HL-60/S4 (cell line): ENCODE results near the gene PPP1R15A.

Experiments used
- in situ Hi-C: fragments of 300-500 bp; cut with MboI; formaldehyde crosslinking; loops from 2 replicates; pipeline ENCODE4 v1.14.3; 2022; ENCODE audit warnings: low sequenced_read_pairs

Gene PPP1R15A

DNA sequence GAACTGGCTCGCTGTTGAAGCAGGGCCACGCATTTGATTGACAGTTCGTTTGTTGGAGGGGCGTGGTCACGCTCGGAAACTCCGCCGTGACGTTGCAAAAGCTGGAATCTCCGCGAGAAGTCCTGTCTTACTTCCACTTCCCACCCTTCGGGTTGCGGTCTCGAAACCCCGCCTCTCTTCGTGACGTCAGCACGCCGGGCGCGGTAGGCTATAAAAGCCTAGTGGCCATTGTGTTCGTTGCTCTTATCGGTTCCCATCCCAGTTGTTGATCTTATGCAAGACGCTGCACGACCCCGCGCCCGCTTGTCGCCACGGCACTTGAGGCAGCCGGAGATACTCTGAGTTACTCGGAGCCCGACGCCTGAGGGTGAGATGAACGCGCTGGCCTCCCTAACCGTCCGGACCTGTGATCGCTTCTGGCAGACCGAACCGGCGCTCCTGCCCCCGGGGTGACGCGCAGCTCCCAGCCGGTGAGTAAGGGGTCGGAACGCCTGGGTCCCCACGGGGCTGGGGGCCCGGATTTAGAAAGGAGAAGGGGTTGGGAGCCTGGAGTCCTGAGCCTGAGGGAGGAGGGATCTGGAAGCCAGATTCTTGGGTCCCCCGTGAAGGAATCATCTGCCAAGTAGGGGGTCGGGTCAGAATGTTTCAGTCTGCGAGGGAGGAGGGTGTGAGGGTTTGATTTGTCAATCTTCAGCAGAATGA, at the start of gene PPP1R15A:
Gene PPP1R15A (plus strand): TSS at position 240 of the 702 bp plus-strand sequence. CDS start 813 bp downstream, outside the sequence.
- in situ Hi-C loops, result no loop called here

- in situ Hi-C loops, result no loop called here
These were observed 49.7 kb upstream of the PPP1R15A start for GRCh38 chr19:48822514-48822913.

- in situ Hi-C loops, result loop anchor here (25.0 kb wide), 1 partner anchor 314 kb away; the partner anchor contains the start of gene LMTK3
These were observed 45.6 kb upstream of the PPP1R15A start for GRCh38 chr19:48826606-48827020.

- in situ Hi-C loops, result loop anchor here (10.0 to 25.0 kb wide), 2 partner anchors 185 to 318 kb away; partner anchors contain the start of genes CA11 and LMTK3
These were observed 42.1 kb upstream of the PPP1R15A start for GRCh38 chr19:48830088-48830487.

GRCh38 chr19:48830965-48831364, 41.3 kb upstream of the PPP1R15A start:
- in situ Hi-C loops, result loop anchor here (10.0 to 25.0 kb wide), 2 partner anchors 186 to 319 kb away; partner anchors contain the start of genes CA11 and LMTK3

GRCh38 chr19:48833049-48833448, 39.2 kb upstream of the PPP1R15A start:
- in situ Hi-C loops, result loop anchor here (10.0 to 25.0 kb wide), 2 partner anchors 188 to 321 kb away; partner anchors contain the start of genes CA11 and LMTK3

GRCh38 chr19:48833977-48834376, 38.2 kb upstream of the PPP1R15A start:
- in situ Hi-C loops, result loop anchor here (10.0 to 25.0 kb wide), 2 partner anchors 189 to 322 kb away; partner anchors contain the start of genes CA11 and LMTK3

- in situ Hi-C loops, result loop anchor here (10.0 to 25.0 kb wide), 2 partner anchors 191 to 323 kb away; partner anchors contain the start of genes CA11 and LMTK3
These were observed 36.5 kb upstream of the PPP1R15A start for GRCh38 chr19:48835734-48836088.

DNA sequence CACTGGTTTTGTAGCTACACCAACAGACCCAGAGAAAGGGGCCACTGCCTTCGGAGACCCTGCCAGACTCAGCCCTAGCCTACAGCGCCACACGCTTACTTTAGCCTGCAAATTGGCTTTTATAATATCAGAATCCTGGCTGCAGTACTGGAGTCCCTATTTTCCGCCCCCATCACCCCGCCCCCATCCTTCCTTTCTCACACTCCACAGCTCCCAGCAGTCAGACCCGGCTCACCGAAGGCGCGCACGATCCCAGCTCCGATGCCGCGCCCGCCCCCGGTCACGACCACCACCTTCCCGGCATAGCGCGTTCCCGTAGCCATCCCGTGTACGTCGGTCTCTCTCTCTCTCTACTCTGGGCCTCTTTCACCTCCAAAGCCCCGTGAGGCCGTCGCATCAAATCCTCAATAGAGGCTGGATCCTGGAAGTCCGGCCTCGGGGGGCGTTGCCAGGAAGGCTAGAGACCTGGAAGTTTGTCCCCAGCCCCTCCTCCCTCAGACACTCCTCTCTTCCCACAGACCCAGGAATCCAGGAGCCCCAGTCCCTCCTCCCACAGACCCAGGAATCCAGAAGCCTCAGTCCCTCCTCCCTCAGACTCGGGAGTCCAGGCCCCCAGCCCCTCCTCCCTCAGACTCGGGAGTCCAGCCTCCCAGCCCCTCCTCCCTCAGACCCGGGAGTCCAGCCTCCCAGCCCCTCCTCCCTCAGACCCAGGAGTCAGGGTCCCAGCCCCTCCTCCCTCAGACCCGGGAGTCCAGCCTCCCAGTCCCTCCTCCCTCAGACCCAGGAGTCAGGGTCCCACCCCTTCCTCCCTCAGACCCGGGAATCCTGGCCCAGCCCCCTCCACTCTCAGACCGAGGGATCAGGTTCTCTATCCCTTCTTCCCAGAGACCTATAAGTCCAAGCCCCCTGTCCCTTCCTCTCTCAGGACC, 35.9 kb upstream of the PPP1R15A start, which contains the start of gene HSD17B14:
Gene HSD17B14 (minus strand): TSS at position 403 of the 929 bp plus-strand sequence. CDS start 80 bp downstream, at position 323.
- in situ Hi-C loops, result loop anchor here (10.0 to 25.0 kb wide), 2 partner anchors 192 to 324 kb away; partner anchors contain the start of genes CA11 and LMTK3

DNA sequence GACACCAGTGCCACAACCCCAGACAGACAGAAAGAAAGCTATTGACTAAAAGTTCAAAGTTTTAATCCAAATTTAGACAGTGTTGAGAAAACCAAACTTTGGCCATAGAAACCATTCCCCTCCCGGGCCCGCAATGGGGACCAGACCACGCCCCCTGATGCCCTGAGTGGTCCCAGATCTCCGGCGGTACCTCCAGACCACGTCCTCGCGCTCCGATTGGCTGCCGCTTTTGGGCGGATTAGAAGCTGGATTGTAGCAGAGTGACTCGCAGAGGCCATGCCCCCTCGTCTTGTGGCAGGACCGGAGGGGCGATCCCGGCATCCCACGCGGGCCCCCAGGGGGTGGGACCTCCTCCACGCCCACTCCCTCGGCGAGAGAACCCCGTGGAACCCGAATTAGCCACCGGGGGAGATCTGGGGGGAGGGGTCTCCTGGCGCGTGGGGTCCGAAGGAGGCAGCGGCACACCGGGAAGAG, 35.1 kb upstream of the PPP1R15A start:
- in situ Hi-C loops, result loop anchor here (10.0 to 25.0 kb wide), 2 partner anchors 192 to 325 kb away; partner anchors contain the start of genes CA11 and LMTK3

GRCh38 chr19:48837687-48838086, 34.5 kb upstream of the PPP1R15A start:
- in situ Hi-C loops, result loop anchor here (10.0 to 25.0 kb wide), 2 partner anchors 193 to 325 kb away; partner anchors contain the start of genes CA11 and LMTK3

DNA sequence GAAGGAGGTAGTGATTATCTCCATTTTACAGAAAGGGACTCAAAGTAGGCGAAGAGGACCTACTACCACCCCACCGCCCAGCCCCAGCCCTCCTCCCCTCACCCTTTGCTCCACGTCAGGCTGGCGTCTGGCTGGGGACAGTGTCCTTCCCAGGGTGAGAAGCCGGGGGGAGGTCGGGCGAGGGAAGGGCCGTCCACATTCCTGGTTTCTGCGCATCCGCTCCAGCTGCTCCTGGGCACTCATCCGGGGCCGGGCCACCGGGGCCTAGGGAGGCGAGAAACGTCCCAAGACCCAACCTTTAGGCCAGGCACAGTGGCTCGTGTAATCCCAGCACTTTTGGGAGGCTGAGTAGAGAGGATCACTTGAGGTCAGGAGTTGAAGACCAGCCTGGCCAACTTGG, 31.2 kb upstream of the PPP1R15A start:
- in situ Hi-C loops, result loop anchor here (25.0 kb wide), 1 partner anchor 329 kb away; the partner anchor contains the start of gene LMTK3

DNA sequence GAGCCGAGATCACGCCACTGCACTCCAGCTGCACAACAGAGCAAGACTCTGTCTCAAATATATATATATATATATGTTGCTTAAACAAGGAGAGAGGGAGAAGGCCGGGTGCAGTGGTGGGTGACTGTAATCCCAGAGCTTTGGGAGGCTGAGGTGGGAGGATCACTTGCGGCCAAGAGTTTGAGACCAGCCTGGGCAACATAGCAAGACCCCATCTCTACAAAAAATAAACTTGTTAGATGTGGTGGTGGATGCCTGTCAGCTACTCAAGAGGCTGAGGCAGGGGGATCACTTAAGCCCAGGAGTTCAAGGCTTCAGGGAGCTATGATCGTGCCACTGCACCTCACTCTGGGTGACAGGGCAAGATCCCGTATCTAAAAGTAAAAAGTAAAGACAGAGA, 30.6 kb upstream of the PPP1R15A start:
- in situ Hi-C loops, result loop anchor here (25.0 kb wide), 1 partner anchor 329 kb away; the partner anchor contains the start of gene LMTK3

DNA sequence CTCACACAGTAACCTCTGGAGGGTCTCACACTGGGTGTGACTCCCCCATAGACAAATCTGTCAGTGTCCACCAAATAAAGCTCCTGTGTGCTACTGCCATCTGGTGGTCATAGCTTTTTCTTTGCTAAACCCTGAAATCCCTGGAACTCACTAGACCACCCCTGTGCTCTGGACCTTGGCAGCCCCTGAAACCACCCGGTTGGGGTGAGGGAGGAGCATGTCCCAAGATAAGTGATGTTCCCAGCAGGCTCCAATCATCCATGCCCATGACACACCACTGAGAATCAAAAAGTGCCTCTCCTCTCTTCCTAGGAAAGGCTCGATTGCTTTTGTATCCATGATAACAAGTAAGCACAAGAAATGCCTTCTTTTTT, 29.4 kb upstream of the PPP1R15A start:
- in situ Hi-C loops, result loop anchor here (25.0 kb wide), 1 partner anchor 330 kb away; the partner anchor contains the start of gene LMTK3

- in situ Hi-C loops, result loop anchor here (25.0 kb wide), 1 partner anchor 332 kb away; the partner anchor contains the start of gene LMTK3
These were observed 27.7 kb upstream of the PPP1R15A start for GRCh38 chr19:48844472-48844871.

GRCh38 chr19:48845384-48845783, 26.8 kb upstream of the PPP1R15A start:
- in situ Hi-C loops, result loop anchor here (25.0 kb wide), 1 partner anchor 333 kb away; the partner anchor contains the start of gene LMTK3

DNA sequence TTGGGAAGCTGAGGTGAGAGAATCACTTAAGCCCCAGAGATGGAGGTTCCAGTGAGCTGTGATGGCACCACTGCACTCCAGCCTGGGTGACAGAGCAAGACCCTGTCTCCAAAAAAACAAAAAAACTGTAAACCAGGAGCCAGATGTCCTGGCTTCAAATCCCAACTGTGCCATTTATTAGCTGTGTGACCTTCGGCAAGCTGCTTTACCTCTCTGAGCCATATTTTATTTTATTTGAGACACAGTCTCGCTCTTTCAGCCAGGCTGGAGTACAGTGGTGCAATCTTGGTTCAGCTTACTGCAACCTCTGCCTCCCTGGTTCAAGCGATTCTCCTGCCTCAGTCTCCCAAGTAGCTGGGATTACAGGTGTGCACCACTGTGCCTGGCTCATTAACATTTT, 25.6 kb upstream of the PPP1R15A start:
- in situ Hi-C loops, result loop anchor here (25.0 kb wide), 1 partner anchor 334 kb away; the partner anchor contains the start of gene LMTK3

- in situ Hi-C loops, result no loop called here
These were observed 19.9 kb upstream of the PPP1R15A start for GRCh38 chr19:48852292-48852691.

DNA sequence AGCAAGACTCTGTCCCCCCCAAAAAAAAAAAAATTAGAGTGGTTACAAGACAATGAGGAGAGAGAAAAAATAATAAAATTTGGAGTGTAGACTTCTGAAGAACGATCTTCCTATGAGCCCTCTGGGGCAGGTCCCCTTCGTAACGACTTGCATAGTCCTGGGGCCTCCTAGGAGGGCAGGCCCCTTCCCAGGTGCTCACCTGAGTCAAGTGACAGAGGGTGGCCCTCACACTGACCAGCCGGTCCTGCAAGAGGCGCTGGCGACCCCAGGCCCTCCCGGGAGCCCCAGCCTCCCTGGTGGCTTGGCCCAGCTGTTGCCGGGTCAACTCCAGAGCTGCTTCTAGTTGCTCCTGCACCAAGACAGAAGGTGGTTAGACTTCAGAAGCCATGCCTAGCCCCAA, 18.7 kb upstream of the PPP1R15A start:
- in situ Hi-C loops, result no loop called here

GRCh38 chr19:48854103-48854502, 18.1 kb upstream of the PPP1R15A start:
- in situ Hi-C loops, result no loop called here
